OCI-LY7 (cell line): ENCODE data around the gene IFFO2. TPM values are rescaled to one million over a fixed set of nuclear protein-coding genes. Genes with fewer than 3 reads are reported as not detected.

Source experiments
- BruUV-seq: library from RNA; stranded (reverse); fragments of 400-500 nt; replicated peaks from 2 replicates; lab custom pipeline; 2021; lab: Mats Ljungman, UMichigan
- CTCF ChIA-PET: fragments of 300-600 bp; sonication (Branson Sonifier 250); formaldehyde crosslinking; loops from one replicate; lab custom pipeline; 2022; ENCODE audit warnings: antibody characterized with exemption; ENCODE audit not compliant: unreplicated experiment; lab: Charles Lee
- POLR2A ChIA-PET: fragments of 300-600 bp; sonication (Branson Sonifier 250); formaldehyde crosslinking; loops from one replicate; lab custom pipeline; 2022; ENCODE audit warnings: antibody characterized with exemption; lab: Charles Lee
- DNase-seq: peaks from one replicate; pipeline ENCODE4 v3.0.0-alpha.2; 2015; ENCODE audit warnings: low spot score
- H2AFZ ChIP-seq: fragments of 200-600 bp; sonication (generic), shearing (Covaris generic); 2 replicates; pipeline ENCODE4 v1.6.1; 2014; ENCODE audit warnings: mild to moderate bottlenecking, antibody characterized with exemption, low read length, moderate library complexity
- H3K27ac ChIP-seq: fragments of 200-600 bp; sonication (generic); 2 replicates; pipeline ENCODE4 v1.5.1; 2014; ENCODE audit warnings: mixed run types, low read depth, mild to moderate bottlenecking, moderate library complexity, low read length, inconsistent platforms; ENCODE audit not compliant: poor library complexity, severe bottlenecking
- H3K36me3 ChIP-seq: fragments of 200-600 bp; sonication (generic); 2 replicates; pipeline ENCODE4 v1.6.1; 2014; ENCODE audit warnings: mild to moderate bottlenecking, antibody characterized with exemption, low read length, moderate library complexity, mixed read lengths; ENCODE audit not compliant: insufficient read depth
- H3K4me1 ChIP-seq: fragments of 200-600 bp; sonication (generic); 2 replicates; pipeline ENCODE4 v1.5.1; 2014; ENCODE audit warnings: mild to moderate bottlenecking, low read length; ENCODE audit not compliant: insufficient read depth, poor library complexity, severe bottlenecking
- H3K4me2 ChIP-seq: fragments of 200-600 bp; sonication (generic); 2 replicates; pipeline ENCODE4 v1.6.1; 2014; ENCODE audit warnings: mild to moderate bottlenecking, low read length
- H3K4me3 ChIP-seq: fragments of 200-600 bp; sonication (generic); 2 replicates; pipeline ENCODE4 v1.5.1; 2014; ENCODE audit warnings: mild to moderate bottlenecking, low read depth, low read length; ENCODE audit not compliant: poor library complexity, severe bottlenecking
- H3K79me2 ChIP-seq: fragments of 200-600 bp; sonication (generic); 2 replicates; pipeline ENCODE4 v1.6.1; 2016; ENCODE audit warnings: low read depth, mild to moderate bottlenecking, low read length, moderate library complexity, mixed read lengths; ENCODE audit not compliant: insufficient read depth
- H3K9me2 ChIP-seq: fragments of 200-600 bp; sonication (generic); 2 replicates; pipeline ENCODE4 v1.6.1; 2016; ENCODE audit warnings: mild to moderate bottlenecking, low read length, mixed read lengths; ENCODE audit not compliant: insufficient read depth
- H3K9me3 ChIP-seq: fragments of 200-600 bp; sonication (generic); 2 replicates; pipeline ENCODE4 v1.6.1; 2014; ENCODE audit warnings: mild to moderate bottlenecking, mixed run types, low read length, mixed read lengths
- H4K20me1 ChIP-seq: fragments of 200-600 bp; sonication (generic); 2 replicates; pipeline ENCODE4 v1.6.1; 2014; ENCODE audit warnings: mild to moderate bottlenecking, antibody characterized with exemption, low read length, moderate library complexity, mixed read lengths; ENCODE audit not compliant: insufficient read depth
- CTCF ChIP-seq: fragments of 200-600 bp; sonication (generic); conservative IDR thresholded peaks from 2 replicates; pipeline ENCODE4 v1.5.1; 2014; ENCODE audit warnings: mild to moderate bottlenecking, antibody characterized with exemption, low read length, moderate library complexity, mixed read lengths
- EZH2phosphoT487 ChIP-seq: fragments of 200-600 bp; sonication (generic); IDR thresholded peaks from 2 replicates; pipeline ENCODE4 v1.6.1; 2018; ENCODE audit warnings: low read depth, borderline replicate concordance, mild to moderate bottlenecking, mixed run types, antibody characterized with exemption, low read length, moderate library complexity, mixed read lengths
- intact Hi-C: fragments of 100-400 bp; cut with micrococcal nuclease; formaldehyde crosslinking; loops from one replicate; pipeline ENCODE4 v1.10.0; 2022; ENCODE audit not compliant: unreplicated experiment
- total RNA-seq, 2 experiments: library from RNA; depleted of rRNA in 1 of 2; stranded (reverse); fragments of >200 nt in 1 of 2; shearing (Covaris generic) in 1 of 2; gene quantifications; 2 replicates each; pipeline ENCODE4 v1.2.3, GENCODE V29; 2014 to 2022

The IFFO2 gene
- total RNA-seq, 2 experiments from 2014 or later: 0.06 to 0.44 TPM

DNA sequence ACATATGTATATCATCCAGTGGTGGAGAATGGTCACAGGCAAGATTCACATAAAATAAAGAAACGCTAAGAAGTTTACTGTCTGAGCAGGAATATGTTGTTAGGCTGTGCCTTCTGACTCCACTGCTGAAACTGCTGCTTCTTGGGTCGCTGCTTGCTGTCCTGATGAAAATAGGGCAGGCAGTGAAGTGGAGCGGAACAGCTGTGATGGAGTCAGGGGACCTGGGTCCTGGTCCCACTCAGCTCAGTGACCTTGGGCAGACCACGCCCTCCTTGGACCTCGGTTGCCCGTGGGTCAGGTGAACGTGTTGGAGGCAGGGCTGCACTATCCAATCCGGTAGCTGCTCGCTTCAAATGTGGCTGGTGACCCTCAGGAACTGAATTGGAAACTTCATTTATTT, 33.4 kb upstream of the IFFO2 start:
- Histone ChIP-seq H3K9me2 (no peaks in the 10 kb centered on the region), H3K4me3 (no peak overlapping the region), H3K36me3 (no peaks in the 10 kb centered on the region), H3K4me2 (no peak overlapping the region), H3K27ac (no peak overlapping the region), H3K9me3 (no peaks in the 10 kb centered on the region), H3K79me2 (no peaks in the 10 kb centered on the region), H4K20me1 (no peaks in the 10 kb centered on the region), H3K4me1 (no peaks in the 10 kb centered on the region), H2AFZ (no peak overlapping the region)
- ChIA-PET CTCF (no interaction called here), POLR2A (no interaction called here)
- TF ChIP-seq EZH2phosphoT487 (no peak), CTCF (no peak)
- intact Hi-C loops: no loop called here
- no TSS peak for BruUV-seq
- DNase-seq: no peak

DNA sequence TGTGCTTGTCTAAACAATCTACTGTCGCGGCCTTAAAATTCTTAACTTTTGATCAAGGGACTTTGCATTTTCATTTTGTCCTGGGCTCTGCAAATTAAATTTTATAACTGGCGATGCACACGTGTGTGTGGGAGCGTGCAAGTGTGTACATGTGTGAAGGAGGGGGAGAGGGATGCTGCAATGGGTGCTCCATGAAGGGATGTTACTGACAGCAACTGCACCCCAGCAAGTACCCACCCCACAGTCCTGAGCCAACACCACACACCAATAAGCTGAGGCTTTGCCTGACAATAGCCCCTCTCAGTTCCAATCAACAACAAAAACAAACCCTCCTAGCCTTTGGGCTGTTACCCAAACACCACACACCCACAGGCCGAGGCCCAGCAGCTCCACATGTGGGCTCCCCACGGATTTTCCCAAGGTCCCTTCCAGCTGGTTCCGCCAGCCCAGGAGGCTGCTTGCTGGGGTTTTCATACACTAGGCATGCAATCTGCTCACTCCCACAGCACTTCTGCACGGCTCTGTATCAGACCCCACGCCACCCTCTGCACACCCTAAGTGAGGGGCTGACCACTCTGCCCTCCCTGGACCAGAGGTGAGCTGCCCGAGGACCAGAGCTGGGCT, 32.8 kb upstream of the IFFO2 start:
- ChIA-PET POLR2A (no interaction called here), CTCF (no interaction called here)
- H3K9me2 ChIP-seq: no peaks in the 10 kb centered on the region
- H3K9me3 ChIP-seq: no peaks in the 10 kb centered on the region
- intact Hi-C loops: no loop called here
- no TSS peak for BruUV-seq
- no peak overlapping the region for H3K27ac ChIP-seq
- no peaks in the 10 kb centered on the region for H3K4me1 ChIP-seq
- no peak overlapping the region for H3K4me3 ChIP-seq
- TF ChIP-seq CTCF: no peak
- TF ChIP-seq EZH2phosphoT487: no peak
- no peaks in the 10 kb centered on the region for H4K20me1 ChIP-seq
- no peak overlapping the region for H3K4me2 ChIP-seq
- no peaks in the 10 kb centered on the region for H3K79me2 ChIP-seq
- no peak for DNase-seq
- H3K36me3 ChIP-seq: no peaks in the 10 kb centered on the region
- no peak overlapping the region for H2AFZ ChIP-seq

DNA sequence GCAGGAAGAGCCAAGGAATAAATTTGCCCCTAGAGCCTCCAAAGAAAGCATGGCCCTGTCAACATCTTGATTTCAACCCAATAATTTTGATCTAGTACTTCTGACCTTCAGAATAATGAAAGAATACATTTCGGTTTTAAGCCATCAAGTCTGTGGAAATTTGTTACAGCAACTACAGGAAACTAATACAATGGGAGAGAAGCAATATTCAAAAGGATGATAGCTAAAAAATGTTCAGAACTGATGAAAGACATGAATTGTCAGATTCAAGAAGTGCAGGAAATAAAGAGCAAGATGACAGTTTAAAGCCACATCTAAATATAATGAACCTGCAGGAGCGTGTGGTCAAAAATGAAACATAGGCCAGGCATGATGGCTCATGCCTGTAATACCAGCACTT, 24.8 kb upstream of the IFFO2 start:
- H3K27ac ChIP-seq: no peak overlapping the region
- intact Hi-C loops: no loop called here
- H4K20me1 ChIP-seq: no peaks in the 10 kb centered on the region
- BruUV-seq: no TSS peak
- no peaks in the 10 kb centered on the region for H3K9me3 ChIP-seq
- no peaks in the 10 kb centered on the region for H3K9me2 ChIP-seq
- ChIA-PET POLR2A (no interaction called here), CTCF (no interaction called here)
- no peak for TF ChIP-seq CTCF
- TF ChIP-seq EZH2phosphoT487: no peak
- H3K4me1 ChIP-seq: no peaks in the 10 kb centered on the region
- no peaks in the 10 kb centered on the region for H3K79me2 ChIP-seq
- no peak overlapping the region for H3K4me2 ChIP-seq
- H3K36me3 ChIP-seq: no peaks in the 10 kb centered on the region
- H3K4me3 ChIP-seq: no peak overlapping the region
- no peak for DNase-seq
- H2AFZ ChIP-seq: no peak overlapping the region
